H1 (cell line): ENCODE data around the gene ACP4. TPM values are rescaled to one million over a fixed set of nuclear protein-coding genes. Genes with fewer than 3 reads are reported as not detected.
A peak's percentile ranks its signal among the peaks of the same experiment; 100 is the strongest.

Source experiments
- BRCA1 ChIP-seq: IDR thresholded peaks from 2 replicates; pipeline ENCODE4 v1.6.1; 2012; ENCODE audit warnings: low read depth, low read length, improper control_type of control experiment
- CTCF ChIP-seq, 3 experiments: IDR thresholded peaks; 1 replicate in 2 of 3; 2 replicates in 1 of 3; pipeline versions ENCODE4 v1.5.1 to v1.6.1; 2011; ENCODE audit warnings: low read length in 3 of 3, mild to moderate bottlenecking in 3 of 3, inconsistent platforms in 2 of 3, low read depth in 1 of 3, moderate library complexity in 1 of 3; ENCODE audit not compliant: insufficient read depth in 1 of 3; ENCODE audit errors: control extremely low read depth in 1 of 3
- E2F6 ChIP-seq: IDR thresholded peaks from 2 replicates; pipeline ENCODE4 v1.6.1; 2012; ENCODE audit warnings: inconsistent platforms
- FOSL1 ChIP-seq: IDR thresholded peaks from 2 replicates; pipeline ENCODE4 v1.6.1; 2011; ENCODE audit warnings: mild to moderate bottlenecking, low read depth, low read length, moderate library complexity; ENCODE audit not compliant: insufficient read depth
- RFX5 ChIP-seq: IDR thresholded peaks from 2 replicates; pipeline ENCODE4 v1.6.1; 2011; ENCODE audit warnings: low read depth, low read length, improper control_type of control experiment, borderline replicate concordance
- SIN3A ChIP-seq, 2 experiments: IDR thresholded peaks in 1 of 2; conservative IDR thresholded peaks in 1 of 2; 2 replicates each; pipeline ENCODE4 v1.6.1; 2011 to 2012; ENCODE audit warnings: low read length in 2 of 2, improper control_type of control experiment in 1 of 2, low read depth in 1 of 2, mild to moderate bottlenecking in 1 of 2
- TEAD4 ChIP-seq: IDR thresholded peaks from 2 replicates; pipeline ENCODE4 v1.6.1; 2012; ENCODE audit warnings: low read depth, low read length, inconsistent platforms, mixed read lengths
- YY1 ChIP-seq: IDR thresholded peaks from 2 replicates; pipeline ENCODE4 v1.6.1; 2011; ENCODE audit warnings: low read depth, mild to moderate bottlenecking, low read length
- ZNF274 ChIP-seq: IDR thresholded peaks from 2 replicates; pipeline ENCODE4 v1.7.0; 2012; ENCODE audit warnings: low read length, borderline replicate concordance; ENCODE audit errors: extremely low read depth
- polyA plus RNA-seq, 7 experiments: library from polyadenylated mRNA; depleted of rRNA in 3 of 7; stranded (reverse) in 5 of 7; unstranded in 2 of 7; fragments of >200 nt in 5 of 7; fragments of 200-250 nt in 2 of 7; gene quantifications; 1 replicate in 5 of 7; 2 replicates in 1 of 7; 4 replicates in 1 of 7; pipeline versions ENCODE4 v1.2.1 to v1.2.3, GENCODE V29; 2011 to 2013; ENCODE audit warnings: missing spikeins in 2 of 7, mixed read lengths in 2 of 7
- total RNA-seq: library from RNA; stranded (reverse); fragmentation: NEBNext Ultra II Directional; extraction: Animal tissue kit (Norgen Biotek cat#: 25700); gene quantifications from 2 replicates; pipeline ENCODE4 v1.2.1, GENCODE V29; 2021

ACP4 gene
- total and polyA plus RNA-seq, 2 of the 8 experiments (the other 6 are each of a cell fraction or from before 2014, with no cell fraction given): not detected

GRCh38 chr19:50835785-50836542 is 45.7 kb downstream of the ACP4 start (continued):
- peak in 2 of 3 experiments; percentile 3 to 26; a peak in 2 of 4 replicates for TF ChIP-seq CTCF (IDR thresholded peaks at IDR 0.05; ENCODE audit: control extremely low read depth in 1 of 3, insufficient read depth in 1 of 3, low read depth in 1 of 3, low read length in 3 of 3)
- no peak for TF ChIP-seq TEAD4
- TF ChIP-seq SIN3A (conservative IDR thresholded peaks at IDR 0.05 in 1 of 2, IDR thresholded peaks at IDR 0.05 in 1 of 2; ENCODE audit: low read depth in 1 of 2, low read length in 2 of 2): no peak
- no peak; the same call in 1 of the 2 replicates for TF ChIP-seq E2F6
- no peak for TF ChIP-seq ZNF274
- no peak for TF ChIP-seq YY1
- TF ChIP-seq BRCA1: no peak
- TF ChIP-seq FOSL1: no peak
- no peak for TF ChIP-seq RFX5
